Measurements from ENCODE around the gene FCN1.

The FCN1 gene

DNA sequence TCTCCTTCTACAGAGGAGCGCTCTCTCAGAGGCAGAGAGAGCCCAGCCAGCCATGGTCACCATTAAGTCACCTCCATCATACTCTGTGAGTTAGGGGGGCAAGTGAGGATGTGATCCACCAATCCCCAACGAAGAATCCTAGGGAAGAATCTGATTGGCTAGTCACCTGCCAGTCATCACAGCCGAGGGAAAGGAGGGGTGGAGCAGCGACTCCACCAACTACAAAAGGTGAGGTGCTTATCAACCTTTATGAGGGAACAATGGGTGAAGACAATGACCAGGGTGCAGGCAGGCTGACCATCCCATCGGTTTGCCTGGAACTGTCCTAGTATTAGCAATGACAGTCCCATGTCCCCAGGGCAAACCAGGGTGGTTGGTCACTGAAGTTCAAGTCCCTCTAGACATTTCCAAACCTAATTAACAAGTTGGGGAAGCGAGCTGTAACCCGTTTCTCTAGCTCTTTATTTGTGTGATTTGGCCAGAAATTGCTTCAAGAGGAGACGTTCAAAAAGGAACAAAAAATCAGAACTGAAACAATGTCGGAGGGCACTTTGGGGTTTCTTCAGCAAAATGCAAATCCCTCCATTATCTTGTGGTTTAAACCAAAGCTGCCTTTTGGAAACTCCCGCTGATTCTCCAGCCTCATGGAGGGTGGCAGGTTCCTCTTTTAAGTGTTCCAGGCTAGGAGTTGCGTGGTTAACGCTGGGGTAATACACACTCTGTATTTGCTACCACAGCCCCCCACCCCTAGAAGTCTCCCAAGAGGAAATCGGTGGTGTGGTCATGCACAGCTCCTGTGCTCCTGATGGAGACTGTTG lies 18.8 kb upstream of the FCN1 start:
- no peak for FAIRE-seq

DNA sequence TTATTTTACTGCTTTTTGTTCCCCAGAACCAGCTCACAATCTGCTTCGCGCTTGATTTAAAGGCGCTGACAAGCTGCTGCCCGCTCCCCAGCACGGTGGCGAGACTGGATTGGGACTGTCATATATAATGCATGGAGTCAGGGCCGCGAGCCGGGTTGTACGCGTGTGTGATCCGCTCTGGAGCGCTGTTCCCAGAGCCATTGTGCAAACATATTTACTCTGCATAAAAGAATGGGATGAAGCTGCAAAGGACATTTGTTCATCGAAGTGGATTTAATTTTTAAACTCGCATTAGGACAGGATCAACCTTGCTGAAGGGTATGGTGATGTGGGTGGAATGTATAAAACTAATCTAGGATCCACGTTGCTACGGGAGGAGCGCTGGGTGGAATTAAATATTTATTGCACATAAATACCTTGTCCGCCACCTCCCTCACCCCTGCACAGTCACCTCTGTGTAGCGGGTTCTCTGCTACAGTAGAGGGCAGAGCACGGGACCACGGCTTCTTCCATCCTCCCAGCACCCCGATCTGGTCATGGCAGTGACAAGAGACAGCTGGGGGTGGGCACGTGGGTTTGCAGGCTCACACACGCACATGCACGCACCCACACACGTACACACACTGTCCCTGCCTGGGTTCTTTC lies 18.1 kb upstream of the FCN1 start:
- FAIRE-seq, result no peak

DNA sequence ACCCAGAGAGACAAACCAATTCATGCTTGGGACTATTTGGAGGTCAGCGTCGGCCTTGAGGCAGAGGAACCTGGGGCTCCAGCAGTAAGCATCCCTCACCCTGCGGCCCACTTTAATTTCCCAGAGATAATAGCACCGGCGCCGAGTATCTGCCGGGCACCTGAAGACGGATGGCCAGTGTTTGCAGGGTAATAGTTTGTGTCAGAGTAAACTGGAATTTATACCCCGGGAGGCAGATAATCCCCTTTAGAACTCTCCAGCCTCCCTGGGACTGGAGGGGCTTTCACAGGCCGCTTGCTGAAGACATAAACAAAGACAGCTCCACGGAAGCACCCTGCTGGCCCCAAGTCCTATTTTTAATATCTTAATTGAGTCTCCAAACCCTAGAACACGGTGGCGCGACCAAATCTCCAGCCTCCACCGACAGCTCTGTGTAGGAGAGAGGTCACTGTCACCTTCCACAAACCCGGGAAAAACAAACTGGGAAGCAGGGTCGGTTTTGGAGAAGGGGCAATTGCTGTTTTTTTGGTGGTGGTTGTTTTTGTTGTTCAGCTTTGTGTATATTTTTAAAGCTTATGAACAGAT lies 17.4 kb upstream of the FCN1 start:
- no peak for FAIRE-seq

DNA sequence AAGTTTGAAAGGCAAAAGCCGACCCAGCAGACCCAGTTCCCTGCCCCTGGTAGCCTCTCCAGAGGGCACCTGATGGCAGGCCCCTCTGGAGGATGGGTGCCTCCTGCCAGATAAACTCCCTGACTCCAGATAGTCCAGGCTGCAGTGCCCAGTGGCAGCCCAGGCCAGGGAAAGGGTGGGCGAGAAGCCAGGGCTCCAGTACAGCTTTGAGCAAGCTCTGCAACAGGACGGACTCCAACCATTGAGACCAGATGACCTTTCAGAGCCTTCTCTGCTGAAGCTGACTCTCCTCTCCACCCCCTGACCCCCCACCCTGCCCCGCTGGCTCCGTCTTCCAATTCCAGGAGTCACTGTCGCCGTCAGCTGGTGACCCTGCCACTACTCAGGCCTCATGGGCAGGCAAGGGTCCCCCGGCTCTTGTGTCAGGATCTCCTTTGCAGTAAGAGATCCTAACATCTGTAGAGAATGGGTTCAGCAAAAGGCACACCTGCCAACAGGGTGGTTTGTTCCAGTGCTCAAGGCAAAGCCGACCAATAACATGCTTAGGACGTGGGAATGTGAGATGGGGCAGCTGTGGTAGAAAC lies 15.5 kb upstream of the FCN1 start:
- FAIRE-seq, result no peak

DNA sequence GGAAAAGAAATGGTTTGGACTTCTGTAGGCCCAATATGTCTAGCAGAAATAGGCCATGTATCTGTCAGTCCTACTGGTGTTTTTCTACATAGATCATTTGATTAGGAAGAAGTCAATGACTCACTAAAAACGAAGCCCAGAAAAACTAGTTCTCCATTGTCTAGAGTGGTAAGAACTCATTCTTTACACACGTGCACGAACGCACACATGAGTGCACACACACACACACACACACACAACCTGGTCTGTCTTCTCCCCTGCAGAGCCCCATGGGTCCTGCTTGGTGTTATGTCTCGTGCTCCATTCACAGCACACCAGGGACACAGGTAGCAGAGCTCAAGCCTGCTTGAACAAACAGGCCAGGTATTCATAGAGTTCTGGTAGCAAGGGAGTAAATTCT lies 14.9 kb upstream of the FCN1 start:
- FAIRE-seq, result no peak

DNA sequence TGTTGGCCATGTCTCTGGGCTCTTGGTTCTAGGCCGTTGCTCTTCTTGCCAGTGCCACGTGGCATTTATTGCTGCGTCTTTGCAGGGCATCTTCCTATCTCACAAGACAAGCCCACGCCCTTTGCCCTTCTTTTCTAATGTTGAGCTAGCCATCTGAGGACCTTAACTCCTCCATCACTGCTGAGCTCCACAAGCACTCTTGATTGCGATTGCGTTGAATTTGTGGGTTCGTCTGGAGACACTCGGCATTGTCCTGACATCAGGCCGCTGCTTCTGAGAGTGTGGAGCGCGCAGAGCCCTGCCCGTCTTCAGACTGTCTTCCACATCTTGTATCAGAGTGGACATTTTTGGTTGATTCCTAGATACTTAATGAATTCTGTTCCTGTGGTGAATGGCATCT lies 14.5 kb upstream of the FCN1 start:
- no peak for FAIRE-seq

DNA sequence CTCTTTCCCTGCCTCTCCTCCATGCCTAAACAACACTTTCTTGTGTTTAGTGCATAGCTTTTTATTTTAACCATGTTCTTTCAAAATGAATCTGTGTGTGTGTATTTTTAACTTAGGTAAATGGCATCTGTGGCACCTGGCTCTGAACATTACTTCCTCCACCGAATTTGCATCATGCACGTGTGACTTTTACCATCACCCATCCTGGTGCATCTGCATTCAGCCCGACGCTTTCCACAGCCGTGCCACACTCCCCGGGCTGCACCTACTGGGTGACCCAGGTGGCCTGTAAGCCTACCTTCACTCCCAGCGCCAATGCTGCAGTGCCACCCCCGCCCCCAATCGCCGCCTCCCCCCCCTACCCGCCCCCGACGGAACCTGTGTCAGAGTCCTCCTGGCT lies 12.7 kb upstream of the FCN1 start:
- no peak for FAIRE-seq

DNA sequence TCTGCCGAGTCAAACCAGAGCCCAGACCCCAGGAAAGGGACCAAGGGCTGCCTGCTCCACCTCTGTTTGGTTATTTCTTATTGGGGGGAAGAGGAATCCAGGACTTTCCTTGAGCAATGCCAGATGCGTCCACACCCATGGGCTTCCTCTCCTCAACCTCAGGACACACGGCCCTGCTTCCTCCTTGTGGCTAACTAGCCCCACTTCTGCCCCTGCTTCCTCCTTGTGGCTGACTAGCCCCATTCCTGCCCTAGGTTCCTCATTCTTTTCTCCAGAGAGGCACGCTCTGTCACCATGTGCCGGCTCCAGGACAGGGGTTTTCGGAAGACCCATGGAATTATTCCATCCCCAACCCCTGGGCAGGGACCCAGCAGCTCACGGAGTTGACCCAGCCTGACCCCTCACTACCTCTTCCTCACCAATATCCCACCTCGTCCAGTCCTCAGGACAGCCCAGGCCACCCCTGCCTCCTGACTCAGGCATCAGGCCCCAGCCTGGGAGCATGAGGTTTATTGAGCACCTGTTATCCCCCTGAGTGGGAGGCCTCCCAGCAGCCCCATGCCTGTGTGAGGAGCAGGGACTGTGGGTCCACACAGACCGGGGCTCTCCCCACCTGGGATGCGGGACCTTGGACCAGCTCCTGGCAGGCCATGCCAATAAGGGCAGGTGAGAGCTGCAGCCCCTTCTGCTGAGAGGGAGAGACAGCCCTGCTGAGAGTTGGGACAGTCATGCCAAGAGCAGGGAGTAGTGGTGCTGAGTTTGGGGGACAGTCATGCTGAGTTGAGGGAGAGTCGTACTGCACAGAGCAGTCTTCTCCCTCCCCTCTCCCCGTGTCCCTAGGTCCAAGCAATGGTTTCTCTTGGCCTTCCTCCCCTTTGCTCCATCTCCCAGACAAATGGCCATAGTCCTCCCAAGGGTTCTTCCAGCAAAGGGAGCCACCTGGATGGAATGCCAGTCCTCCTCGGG lies 11.8 kb upstream of the FCN1 start:
- FAIRE-seq, result no peak

DNA sequence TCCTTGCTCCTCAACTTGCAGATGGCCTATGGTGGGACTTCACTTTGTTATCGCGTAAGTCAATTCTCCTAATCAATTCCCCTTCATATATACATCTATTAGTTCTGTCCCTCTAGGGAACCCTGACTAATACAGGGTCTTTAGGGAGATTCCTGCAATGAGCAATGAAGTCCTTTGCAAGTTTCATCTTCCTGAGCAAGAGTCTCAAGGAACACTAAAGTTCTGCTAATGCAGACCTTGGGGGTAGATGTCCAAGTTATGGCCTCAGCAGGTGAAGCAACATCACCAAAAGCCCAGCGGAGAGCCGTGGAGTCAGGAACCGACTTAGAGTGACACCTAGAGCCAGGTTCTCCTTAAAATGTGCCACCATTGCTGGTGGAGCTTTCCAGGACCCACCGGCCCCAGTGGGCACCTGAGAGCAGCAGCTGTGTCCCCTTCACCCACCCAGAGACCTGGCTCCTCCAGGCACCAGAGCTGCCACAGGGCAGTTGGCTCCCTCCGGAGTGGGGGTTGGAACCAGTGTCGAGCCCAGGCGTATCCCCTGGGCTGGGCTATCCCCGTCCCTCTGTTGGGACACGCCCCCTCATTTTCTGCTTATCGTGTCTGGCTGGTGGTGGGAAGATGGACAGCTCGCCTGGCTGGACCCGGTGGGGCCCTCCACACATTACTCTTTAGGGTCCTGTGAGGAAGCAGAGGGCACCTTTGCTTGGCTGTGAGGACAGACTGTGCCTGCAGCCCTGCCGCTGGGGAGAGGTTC lies 10.9 kb upstream of the FCN1 start:
- no peak for FAIRE-seq

DNA sequence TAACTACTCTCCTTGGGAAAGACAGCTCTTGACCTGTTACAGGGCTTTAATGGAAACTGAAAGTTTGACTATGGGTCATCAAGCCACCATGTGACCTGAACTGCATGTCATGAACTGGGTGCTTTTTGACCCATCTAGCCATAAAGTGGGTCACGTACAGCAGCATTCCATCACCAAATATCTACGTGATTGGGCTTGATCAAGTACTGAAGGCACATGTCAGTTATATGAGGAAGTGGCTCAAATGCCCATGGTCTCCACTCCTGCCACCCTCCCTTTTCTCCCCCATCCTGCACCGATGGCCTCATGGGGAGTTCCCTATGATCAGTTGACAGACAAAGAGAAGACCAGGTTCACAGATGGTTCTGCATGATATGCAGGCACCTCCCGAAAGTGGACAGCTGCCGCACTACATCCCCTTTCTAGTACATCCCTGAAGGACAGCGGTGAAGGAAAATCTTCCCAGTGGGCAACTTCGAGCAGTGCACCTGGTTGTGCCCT lies 7.3 kb upstream of the FCN1 start:
- no peak for FAIRE-seq

DNA sequence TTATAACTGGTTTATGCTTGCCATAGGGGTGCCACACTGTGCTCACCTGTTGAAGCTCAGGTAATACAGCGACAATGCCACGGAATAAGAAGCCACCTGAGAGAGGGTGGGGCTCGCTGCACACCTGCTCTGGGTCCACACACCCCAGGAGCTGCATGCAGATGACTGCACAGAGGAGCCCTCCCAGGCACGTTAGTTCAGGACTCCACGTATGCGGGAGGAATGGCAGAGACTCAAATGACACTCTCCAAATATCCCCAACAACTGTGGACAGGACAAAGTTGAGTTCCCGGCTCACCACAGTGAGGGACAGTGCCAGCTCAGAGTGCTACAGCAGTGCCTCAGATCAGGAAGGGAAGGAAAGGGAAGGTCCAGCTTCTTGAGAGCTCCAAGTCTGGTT lies 5.8 kb upstream of the FCN1 start:
- FAIRE-seq, result no peak

DNA sequence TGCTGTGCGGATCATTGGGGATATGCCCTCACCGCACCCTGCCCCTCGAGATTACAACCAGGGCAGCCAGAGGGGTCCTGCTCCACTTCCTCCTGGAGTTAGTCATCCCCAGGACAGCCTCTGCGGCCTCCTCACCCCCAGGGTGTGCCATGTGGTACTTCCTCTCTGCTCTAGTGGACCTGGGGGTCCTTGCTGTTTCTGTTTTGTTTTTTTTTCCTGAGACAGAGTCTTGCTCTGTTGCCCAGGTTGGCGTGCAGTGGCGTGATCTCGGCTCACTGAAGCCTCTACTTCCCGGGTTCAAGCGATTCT lies 5.2 kb upstream of the FCN1 start:
- no peak for FAIRE-seq

DNA sequence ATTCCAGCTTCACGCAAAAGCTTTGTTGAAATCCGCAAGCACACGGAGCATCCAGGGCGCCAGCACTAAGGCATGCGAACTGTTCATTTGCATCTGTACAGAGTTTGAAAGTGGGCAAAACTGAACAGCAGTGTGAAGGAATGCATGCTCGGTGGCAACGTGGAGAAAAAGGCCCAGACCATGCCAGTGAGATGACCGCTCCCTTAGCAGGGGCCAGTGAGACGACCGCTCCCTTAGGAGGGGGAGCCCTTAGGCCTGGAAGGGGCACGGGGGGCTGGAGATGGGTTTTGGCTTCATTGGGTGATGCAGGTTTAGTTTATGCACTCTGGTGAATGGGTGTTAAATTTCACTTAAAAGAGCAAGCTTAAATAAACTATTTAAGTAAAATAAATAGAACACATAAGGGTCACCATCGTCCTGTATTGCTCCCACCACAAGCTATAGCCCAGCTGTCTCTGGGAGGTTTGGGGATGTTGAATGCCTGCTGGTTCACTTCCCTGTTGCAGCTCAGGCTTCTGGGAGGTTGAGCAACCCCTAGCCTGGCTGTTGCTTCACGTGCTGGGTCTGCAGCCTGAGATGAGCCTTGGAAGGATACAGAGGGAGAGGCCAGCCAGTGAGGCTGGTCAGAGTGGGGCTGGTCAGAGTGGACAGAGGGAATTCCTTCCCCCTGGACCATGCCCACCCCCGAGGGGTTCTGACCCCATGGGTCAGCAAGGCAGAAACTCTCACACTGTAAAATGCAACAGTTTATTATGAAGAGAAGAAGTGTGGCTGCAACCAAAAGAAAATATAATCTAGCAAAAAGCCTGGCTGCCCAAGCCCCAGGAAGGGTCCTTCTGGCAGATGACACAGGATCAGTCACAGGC lies 4.6 kb upstream of the FCN1 start:
- FAIRE-seq, result no peak

DNA sequence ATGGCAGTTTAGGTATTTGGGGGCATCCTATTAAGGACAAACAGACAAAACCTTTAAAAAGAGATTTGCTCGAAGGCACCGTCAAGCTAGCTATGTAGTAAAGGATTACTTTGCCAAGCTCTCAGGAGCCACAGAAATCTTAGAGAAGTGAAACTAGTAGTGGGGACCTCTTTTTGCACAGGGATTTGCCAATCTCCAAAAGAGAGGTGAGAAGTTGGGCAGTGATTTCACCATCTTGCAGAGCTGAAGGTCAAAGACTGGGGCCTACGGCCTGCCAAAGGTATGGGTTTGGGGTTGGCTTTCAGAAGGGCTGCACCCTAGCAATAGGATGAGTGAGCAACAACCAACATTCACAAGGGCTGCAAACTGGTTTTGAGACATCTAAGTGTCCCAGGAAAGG lies 1.6 kb upstream of the FCN1 start:
- FAIRE-seq, result no peak

DNA sequence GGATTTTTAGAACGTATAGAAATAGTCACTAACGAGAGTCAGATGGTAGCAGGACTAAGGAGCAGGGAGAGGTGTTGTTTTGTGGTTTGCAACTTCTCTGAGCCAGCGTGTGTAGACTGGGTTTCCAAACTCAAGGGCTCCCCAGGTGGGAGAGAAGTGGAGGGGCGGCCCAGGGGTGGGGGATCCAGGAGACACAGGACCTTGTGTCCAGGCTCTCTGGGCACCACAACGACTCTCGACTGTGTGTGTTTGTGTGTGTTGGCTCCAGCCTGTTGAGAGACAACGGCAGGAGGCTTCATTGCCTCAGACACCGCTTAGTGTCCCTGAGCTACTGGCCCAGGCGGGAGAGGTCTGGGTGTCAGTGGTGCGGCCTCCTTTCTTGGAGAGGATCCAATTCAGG lies 934 bp upstream of the FCN1 start:
- FAIRE-seq, result no peak

DNA sequence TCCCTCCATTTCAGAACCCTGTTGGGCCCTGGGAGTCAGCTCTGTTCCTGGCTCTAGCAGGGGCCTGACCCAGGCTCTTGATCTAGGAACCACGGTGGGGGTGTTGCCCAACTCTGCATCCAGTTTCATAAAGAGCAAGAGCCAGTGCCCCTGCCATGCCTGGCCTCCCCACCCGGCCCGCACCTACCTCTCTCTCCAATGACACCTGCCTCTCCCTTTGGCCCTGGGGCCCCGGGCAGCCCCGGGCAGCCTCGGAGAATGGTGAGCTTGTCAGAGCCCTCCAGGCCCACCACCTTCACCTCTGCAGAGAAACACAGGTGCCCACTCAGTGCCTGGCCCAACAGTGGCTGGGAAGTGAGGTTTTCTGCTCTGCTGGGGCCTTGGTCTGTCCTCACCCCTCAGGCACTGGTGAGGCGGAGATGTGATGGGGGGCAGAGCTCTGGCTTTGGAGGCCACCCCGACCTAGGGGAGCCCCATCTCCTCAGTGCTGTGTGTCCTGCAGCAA lies 1.5 kb downstream of the FCN1 start:
- no peak for FAIRE-seq

DNA sequence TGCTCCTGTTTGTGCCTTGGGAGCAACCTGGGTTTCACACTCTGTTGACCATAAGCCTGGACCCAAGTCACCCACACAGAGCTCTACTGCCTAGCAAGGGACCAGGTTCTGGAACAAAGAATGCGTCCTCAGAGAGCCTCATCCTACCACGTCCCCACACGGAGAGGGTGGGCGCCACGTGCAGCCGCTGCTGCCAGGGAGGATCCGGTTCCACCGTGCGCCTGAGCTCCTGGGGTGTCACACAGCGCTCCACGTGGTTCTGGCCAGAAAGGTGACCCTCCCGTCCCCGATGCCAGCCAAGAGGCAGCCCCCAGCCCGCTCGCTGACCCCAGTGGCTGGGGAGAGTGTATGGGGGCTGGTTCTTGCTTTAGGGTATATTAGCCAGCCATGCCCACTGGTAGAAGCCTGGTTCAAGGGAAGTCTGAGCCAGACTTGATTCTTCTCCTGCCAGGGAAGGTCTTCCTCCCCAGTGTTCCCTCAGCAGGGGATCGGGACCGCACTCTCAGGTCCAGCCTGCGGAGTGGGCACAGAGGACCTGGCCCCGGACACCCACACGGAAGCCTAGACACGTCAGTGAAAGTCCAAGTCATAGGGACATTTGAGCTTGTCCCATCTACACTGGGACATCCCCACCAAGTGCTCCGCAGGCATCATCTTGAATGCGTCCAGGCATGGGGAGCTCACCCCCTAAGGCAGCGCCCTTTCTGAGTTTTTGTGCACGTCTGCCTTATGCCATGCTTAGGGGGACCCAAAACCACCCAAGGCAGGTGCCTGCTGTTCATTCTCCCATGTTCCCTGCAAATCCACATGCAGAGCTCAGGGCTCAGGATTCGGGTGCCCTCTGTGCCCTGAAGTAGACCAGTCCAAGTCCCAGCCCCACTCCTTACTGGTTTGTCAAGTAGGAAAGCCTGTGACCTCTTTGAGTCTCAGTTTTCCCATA lies 2.4 kb downstream of the FCN1 start:
- no peak for FAIRE-seq

DNA sequence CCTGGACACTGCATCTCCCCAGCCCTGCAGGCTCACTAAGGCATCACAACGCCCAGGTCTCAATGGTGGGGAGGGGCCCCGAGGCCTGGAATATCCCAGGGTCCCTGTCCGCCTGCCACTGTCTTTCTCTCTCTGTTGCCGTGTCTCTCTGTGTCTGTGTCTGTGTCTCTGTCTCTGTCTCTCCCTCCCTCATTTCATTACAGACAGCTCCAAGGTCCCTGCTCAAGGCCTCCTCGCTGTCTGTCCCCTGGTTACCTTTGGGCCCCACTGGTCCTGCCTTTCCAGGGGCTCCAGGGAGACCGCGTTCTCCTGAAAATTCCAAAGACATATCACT lies 3.2 kb downstream of the FCN1 start:
- FAIRE-seq, result no peak

DNA sequence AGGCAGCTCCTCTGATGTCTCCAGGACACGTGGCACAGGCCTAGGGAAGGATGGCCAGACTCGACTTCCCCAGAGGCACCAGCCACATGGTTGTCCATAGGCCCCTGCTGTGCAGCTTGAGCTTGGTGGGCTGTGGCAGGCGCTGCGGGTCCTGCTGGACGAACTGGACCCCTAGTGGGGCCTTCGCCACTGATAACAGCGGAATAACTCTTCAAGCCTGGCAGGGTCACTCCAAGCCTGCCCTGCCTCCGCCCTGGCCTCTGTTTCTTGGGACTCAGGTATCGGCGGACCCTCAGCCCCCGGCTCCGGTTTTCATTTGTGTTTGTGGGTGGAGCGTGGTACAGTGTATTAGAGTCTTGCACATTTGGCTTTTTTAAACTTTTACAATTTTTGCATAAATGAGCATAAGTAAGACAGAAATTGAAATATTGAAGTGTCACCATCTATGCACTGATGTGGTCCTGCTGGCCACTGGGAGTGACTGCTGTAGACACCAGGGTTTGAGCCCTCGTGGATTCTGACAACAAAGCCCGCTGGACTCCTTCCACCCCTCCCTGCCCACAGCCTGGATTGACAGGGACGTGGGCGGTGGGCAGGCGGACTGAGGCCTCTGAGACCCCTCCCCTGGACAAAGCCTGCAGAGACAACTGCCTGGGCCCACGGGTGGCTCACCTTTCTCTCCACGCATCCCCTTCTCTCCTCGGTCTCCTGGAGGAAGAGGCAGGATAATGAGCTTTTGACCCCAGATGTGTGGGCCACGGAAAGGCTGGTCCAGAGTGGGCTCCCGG lies 3.8 kb downstream of the FCN1 start:
- no peak for FAIRE-seq

Data from TTC549 (cell line).